GM19238 (cell line): ENCODE data around the gene PARP16.
"Not testable (repeated sequence)": the region's sequence is repeated elsewhere in the genome, so short reads cannot be mapped to it uniquely, and the experiment has no call there.

Experiments
- DNase-seq: peaks from one replicate; pipeline ENCODE4 v3.0.0; 2011; ENCODE audit warnings: low spot score; ENCODE audit not compliant: insufficient read length

The PARP16 gene

GRCh38 chr15:65236443-65236842, 50.2 kb downstream of the PARP16 start:
- not testable (repeated sequence) for DNase-seq

- no peak for DNase-seq
Measured at GRCh38 chr15:65233696-65234095, 53.0 kb downstream of the PARP16 start.

- DNase-seq = no peak
Measured at GRCh38 chr15:65232520-65232919, 54.2 kb downstream of the PARP16 start.

GRCh38 chr15:65231306-65231705, 55.4 kb downstream of the PARP16 start:
- no peak for DNase-seq

- not testable (repeated sequence) for DNase-seq
Measured at GRCh38 chr15:65226901-65227300, 59.8 kb downstream of the PARP16 start.

GRCh38 chr15:65226221-65226620, 60.5 kb downstream of the PARP16 start:
- DNase-seq = no peak

- DNase-seq = no peak
Measured at GRCh38 chr15:65223996-65224395, 62.7 kb downstream of the PARP16 start.

- DNase-seq = no peak
Measured at GRCh38 chr15:65222891-65223290, 63.8 kb downstream of the PARP16 start.

GRCh38 chr15:65221697-65222096, 65.0 kb downstream of the PARP16 start:
- DNase-seq = no peak

GRCh38 chr15:65219137-65219536, 67.5 kb downstream of the PARP16 start:
- no peak for DNase-seq

- no peak for DNase-seq
Measured at GRCh38 chr15:65217526-65218482, 68.9 kb downstream of the PARP16 start.

GRCh38 chr15:65215496-65215895, 71.2 kb downstream of the PARP16 start:
- no peak for DNase-seq

GRCh38 chr15:65214010-65214409, 72.7 kb downstream of the PARP16 start:
- DNase-seq = no peak

- no peak for DNase-seq
Measured at GRCh38 chr15:65213241-65213640, 73.4 kb downstream of the PARP16 start.

GRCh38 chr15:65212097-65212496, 74.6 kb downstream of the PARP16 start:
- DNase-seq = peak; percentile 39

- no peak for DNase-seq
Measured at GRCh38 chr15:65211482-65211982, 75.2 kb downstream of the PARP16 start.

- DNase-seq = no peak
Measured at GRCh38 chr15:65210770-65211481, 75.8 kb downstream of the PARP16 start, which contains the start of gene CILP. Gene CILP, minus strand, starts transcription at chr15:65211473. Its CDS starts 1,718 bp downstream, at chr15:65209755.

- no peak for DNase-seq
Measured at GRCh38 chr15:65209701-65210643, 76.7 kb downstream of the PARP16 start.

- DNase-seq = no peak
Measured at GRCh38 chr15:65208647-65209046, 78.0 kb downstream of the PARP16 start.
